HepG2 (cell line): ENCODE measurements around the gene TOR4A. TPM values are rescaled to one million over a fixed set of nuclear protein-coding genes. Genes with fewer than 3 reads are reported as not detected.
A peak's percentile ranks its signal among the peaks of the same experiment; 100 is the strongest.

Experiments used
- AHR ChIP-seq: IDR thresholded peaks from 2 replicates; pipeline ENCODE4 v1.6.1; 2018; ENCODE audit warnings: missing genetic modification reagents, missing compliant biosample characterization
- CBX1 ChIP-seq: IDR thresholded peaks from one replicate; pipeline ENCODE4 v1.6.1; 2016; ENCODE audit warnings: antibody characterized with exemption, low read depth
- HNF4G ChIP-seq, 2 experiments: sonication (generic) in 1 of 2; formaldehyde crosslinking in 1 of 2; IDR thresholded peaks; 2 replicates each; pipeline versions ENCODE4 v1.4.0 to v1.6.1; 2011 to 2020; ENCODE audit warnings: borderline replicate concordance in 2 of 2, low read depth in 2 of 2, mild to moderate bottlenecking in 2 of 2, low read length in 1 of 2, missing genetic modification reagents in 1 of 2, moderate library complexity in 1 of 2
- ISX ChIP-seq: sonication (generic); formaldehyde crosslinking; conservative IDR thresholded peaks from 2 replicates; pipeline ENCODE4 v1.5.0; 2020; ENCODE audit warnings: missing genetic modification reagents
- JARID2 ChIP-seq: sonication (generic); formaldehyde crosslinking; IDR thresholded peaks from 2 replicates; pipeline ENCODE4 v1.8.1; 2023; ENCODE audit warnings: missing genetic modification reagents, inconsistent platforms; ENCODE audit not compliant: insufficient replicate concordance
- MAZ ChIP-seq, 2 experiments: sonication (generic) in 1 of 2; formaldehyde crosslinking in 1 of 2; IDR thresholded peaks; 2 replicates each; pipeline versions ENCODE4 v1.5.0 to v1.6.1; 2012 to 2020; ENCODE audit warnings: low read depth in 2 of 2, mild to moderate bottlenecking in 2 of 2, borderline replicate concordance in 1 of 2, improper control_type of control experiment in 1 of 2, low read length in 1 of 2, missing genetic modification reagents in 1 of 2, moderate library complexity in 1 of 2
- MED8 ChIP-seq: sonication (generic); formaldehyde crosslinking; IDR thresholded peaks from 2 replicates; pipeline ENCODE4 v1.8.1; 2023; ENCODE audit warnings: mild to moderate bottlenecking, missing genetic modification reagents; ENCODE audit not compliant: insufficient replicate concordance
- MXD4 ChIP-seq: IDR thresholded peaks from 2 replicates; pipeline ENCODE4 v1.6.1; 2016; ENCODE audit warnings: mild to moderate bottlenecking, missing biosample characterization, missing genetic modification reagents
- RBM22 ChIP-seq: fragments of 200-400 bp; formaldehyde crosslinking; optimal IDR thresholded peaks from 2 replicates; pipeline ENCODE3; 2017; ENCODE audit warnings: mild to moderate bottlenecking, low read length, moderate library complexity
- SAP130 ChIP-seq: IDR thresholded peaks from 2 replicates; pipeline ENCODE4 v1.6.1; 2016; ENCODE audit warnings: low read depth
- THYN1 ChIP-seq: sonication (generic); formaldehyde crosslinking; IDR thresholded peaks from 2 replicates; pipeline ENCODE4 v1.8.1; 2023; ENCODE audit warnings: low read depth, mild to moderate bottlenecking, moderate library complexity, missing genetic modification reagents, borderline replicate concordance
- ZC3H13 ChIP-seq: sonication (generic); formaldehyde crosslinking; IDR thresholded peaks from 2 replicates; pipeline ENCODE4 v1.8.1; 2023; ENCODE audit warnings: mild to moderate bottlenecking, missing genetic modification reagents, moderate library complexity
- ZMAT3 ChIP-seq: sonication (generic); formaldehyde crosslinking; conservative IDR thresholded peaks from 2 replicates; pipeline ENCODE4 v1.7.0; 2021; ENCODE audit warnings: missing genetic modification reagents
- ZNF670 ChIP-seq: sonication (generic); formaldehyde crosslinking; IDR thresholded peaks from 2 replicates; pipeline ENCODE4 v1.8.0; 2022; ENCODE audit warnings: mild to moderate bottlenecking, missing genetic modification reagents, borderline replicate concordance
- polyA plus RNA-seq, 8 experiments: library from polyadenylated mRNA; depleted of rRNA in 3 of 8; stranded (reverse) in 7 of 8; unstranded in 1 of 8; fragments of >200 nt; fragmentation: Illumina TruSeq in 4 of 8; extraction: Trizol in 4 of 8; gene quantifications; 2 replicates each; pipeline versions ENCODE4 v1.2.1 to v1.2.3, GENCODE V29; 2011 to 2016; ENCODE audit warnings: low read depth in 4 of 8, missing spikeins in 1 of 8, mixed read lengths in 1 of 8; ENCODE audit not compliant: insufficient read depth in 1 of 8
- total RNA-seq, 5 experiments: library from RNA; depleted of rRNA; stranded (reverse); fragments of >200 nt; fragmentation: Illumina TruSeq; extraction: Trizol; gene quantifications; 2 replicates each; pipeline ENCODE4 v1.2.3, GENCODE V29; 2016; ENCODE audit warnings: low read depth in 1 of 5
- TF ChIP-seq, protein P1 (sequence below): sonication (generic); formaldehyde crosslinking; IDR thresholded peaks from 2 replicates; pipeline ENCODE4 v1.4.0; 2020; ENCODE audit warnings: mild to moderate bottlenecking, missing genetic modification reagents, borderline replicate concordance
- TF ChIP-seq, protein P2 (sequence below): sonication (generic); formaldehyde crosslinking; IDR thresholded peaks from 2 replicates; pipeline ENCODE4 v1.4.0; 2020; ENCODE audit warnings: mild to moderate bottlenecking, low read depth, missing genetic modification reagents
- TF ChIP-seq, protein P3 (sequence below), 2 experiments: sonication (generic) in 1 of 2; formaldehyde crosslinking in 1 of 2; IDR thresholded peaks; 2 replicates each; pipeline versions ENCODE4 v1.6.1 to v1.9.0; 2014 to 2022; ENCODE audit warnings: antibody characterized with exemption in 1 of 2, borderline replicate concordance in 1 of 2, inconsistent platforms in 1 of 2, low read depth in 1 of 2, missing genetic modification reagents in 1 of 2

The TOR4A gene
- total and polyA plus RNA-seq, 2 of the 13 experiments (the other 11 are each of a cell fraction or from before 2014, with no cell fraction given), result 11.1 to 14.2 TPM

GRCh38 chr9:137254624-137255447, 22.7 kb upstream of the TOR4A start, which contains the start of gene NELFB (continued):
- TF ChIP-seq MAZ (IDR thresholded peaks at IDR 0.05; ENCODE audit: borderline replicate concordance, low read depth, low read length) (0 out of 2 replicates have a peak, but pooled peaks have one; percentile 59), MAZ (CRISPR knock-in tag; IDR thresholded peaks at IDR 0.05; ENCODE audit: low read depth) (no peak), ZMAT3 (CRISPR knock-in tag) (peak; percentile 21; the same call in 1 of the 2 replicates), ZC3H13 (0 out of 2 replicates have a peak, but pooled peaks have one; percentile 9), MED8 (CRISPR knock-in tag) (peak; percentile 59), CBX1 (no peak), JARID2 (CRISPR knock-in tag) (no peak), THYN1 (CRISPR knock-in tag) (no peak), RBM22 (no peak), ISX (no peak), MXD4 (CRISPR knock-in tag) (no peak), ZNF670 (CRISPR knock-in tag) (no peak), SAP130 (CRISPR knock-in tag) (peak; percentile 59; the same call in 1 of the 2 replicates), AHR (CRISPR knock-in tag) (no peak), HNF4G (IDR thresholded peaks at IDR 0.05; ENCODE audit: borderline replicate concordance, low read depth, low read length) (0 out of 2 replicates have a peak, but pooled peaks have one; percentile 39), HNF4G (CRISPR knock-in tag; IDR thresholded peaks at IDR 0.05; ENCODE audit: borderline replicate concordance, low read depth) (no peak)
- TF ChIP-seq, protein P1, sequence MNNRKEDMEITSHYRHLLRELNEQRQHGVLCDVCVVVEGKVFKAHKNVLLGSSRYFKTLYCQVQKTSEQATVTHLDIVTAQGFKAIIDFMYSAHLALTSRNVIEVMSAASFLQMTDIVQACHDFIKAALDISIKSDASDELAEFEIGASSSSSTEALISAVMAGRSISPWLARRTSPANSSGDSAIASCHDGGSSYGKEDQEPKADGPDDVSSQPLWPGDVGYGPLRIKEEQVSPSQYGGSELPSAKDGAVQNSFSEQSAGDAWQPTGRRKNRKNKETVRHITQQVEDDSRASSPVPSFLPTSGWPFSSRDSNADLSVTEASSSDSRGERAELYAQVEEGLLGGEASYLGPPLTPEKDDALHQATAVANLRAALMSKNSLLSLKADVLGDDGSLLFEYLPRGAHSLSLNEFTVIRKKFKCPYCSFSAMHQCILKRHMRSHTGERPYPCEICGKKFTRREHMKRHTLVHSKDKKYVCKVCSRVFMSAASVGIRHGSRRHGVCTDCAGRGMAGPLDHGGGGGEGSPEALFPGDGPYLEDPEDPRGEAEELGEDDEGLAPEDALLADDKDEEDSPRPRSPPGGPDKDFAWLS (CRISPR knock-in tag), result no peak
- TF ChIP-seq, protein P2, sequence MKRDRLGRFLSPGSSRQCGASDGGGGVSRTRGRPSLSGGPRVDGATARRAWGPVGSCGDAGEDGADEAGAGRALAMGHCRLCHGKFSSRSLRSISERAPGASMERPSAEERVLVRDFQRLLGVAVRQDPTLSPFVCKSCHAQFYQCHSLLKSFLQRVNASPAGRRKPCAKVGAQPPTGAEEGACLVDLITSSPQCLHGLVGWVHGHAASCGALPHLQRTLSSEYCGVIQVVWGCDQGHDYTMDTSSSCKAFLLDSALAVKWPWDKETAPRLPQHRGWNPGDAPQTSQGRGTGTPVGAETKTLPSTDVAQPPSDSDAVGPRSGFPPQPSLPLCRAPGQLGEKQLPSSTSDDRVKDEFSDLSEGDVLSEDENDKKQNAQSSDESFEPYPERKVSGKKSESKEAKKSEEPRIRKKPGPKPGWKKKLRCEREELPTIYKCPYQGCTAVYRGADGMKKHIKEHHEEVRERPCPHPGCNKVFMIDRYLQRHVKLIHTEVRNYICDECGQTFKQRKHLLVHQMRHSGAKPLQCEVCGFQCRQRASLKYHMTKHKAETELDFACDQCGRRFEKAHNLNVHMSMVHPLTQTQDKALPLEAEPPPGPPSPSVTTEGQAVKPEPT, result no peak
- TF ChIP-seq, protein P3, sequence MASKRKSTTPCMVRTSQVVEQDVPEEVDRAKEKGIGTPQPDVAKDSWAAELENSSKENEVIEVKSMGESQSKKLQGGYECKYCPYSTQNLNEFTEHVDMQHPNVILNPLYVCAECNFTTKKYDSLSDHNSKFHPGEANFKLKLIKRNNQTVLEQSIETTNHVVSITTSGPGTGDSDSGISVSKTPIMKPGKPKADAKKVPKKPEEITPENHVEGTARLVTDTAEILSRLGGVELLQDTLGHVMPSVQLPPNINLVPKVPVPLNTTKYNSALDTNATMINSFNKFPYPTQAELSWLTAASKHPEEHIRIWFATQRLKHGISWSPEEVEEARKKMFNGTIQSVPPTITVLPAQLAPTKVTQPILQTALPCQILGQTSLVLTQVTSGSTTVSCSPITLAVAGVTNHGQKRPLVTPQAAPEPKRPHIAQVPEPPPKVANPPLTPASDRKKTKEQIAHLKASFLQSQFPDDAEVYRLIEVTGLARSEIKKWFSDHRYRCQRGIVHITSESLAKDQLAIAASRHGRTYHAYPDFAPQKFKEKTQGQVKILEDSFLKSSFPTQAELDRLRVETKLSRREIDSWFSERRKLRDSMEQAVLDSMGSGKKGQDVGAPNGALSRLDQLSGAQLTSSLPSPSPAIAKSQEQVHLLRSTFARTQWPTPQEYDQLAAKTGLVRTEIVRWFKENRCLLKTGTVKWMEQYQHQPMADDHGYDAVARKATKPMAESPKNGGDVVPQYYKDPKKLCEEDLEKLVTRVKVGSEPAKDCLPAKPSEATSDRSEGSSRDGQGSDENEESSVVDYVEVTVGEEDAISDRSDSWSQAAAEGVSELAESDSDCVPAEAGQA (IDR thresholded peaks at IDR 0.05; ENCODE audit: low read depth), result peak; percentile 86
- TF ChIP-seq, protein P3 (CRISPR knock-in tag; IDR thresholded peaks at IDR 0.05; ENCODE audit: borderline replicate concordance), result no peak
